ENCODE measurements around the gene FGD2. TPM values are rescaled to one million over a fixed set of nuclear protein-coding genes. Genes with fewer than 3 reads are reported as not detected.

Gene FGD2
- total and polyA plus RNA-seq, 9 of the 15 experiments (the other 6 are each of a cell fraction or from before 2014, with no cell fraction given): 0.09 TPM; not detected in 8

- 0 out of 3 replicates have a peak, but pooled peaks of 1 of the 2 experiments have one; percentile 13 for TF ChIP-seq CBX3 (IDR thresholded peaks at IDR 0.05; ENCODE audit: borderline replicate concordance in 1 of 2, low read length in 2 of 2)
- no peak for TF ChIP-seq POLR3A (IDR thresholded peaks at IDR 0.05; ENCODE audit: borderline replicate concordance, extremely low read depth, insufficient read depth, insufficient read length)
- no peak for TF ChIP-seq MAFG (tag; conservative IDR thresholded peaks at IDR 0.05)
- no peak for TF ChIP-seq ZBTB5 (IDR thresholded peaks at IDR 0.05)
- TF ChIP-seq TAF1 (IDR thresholded peaks at IDR 0.05; ENCODE audit: control insufficient read depth, extremely low read depth, insufficient read depth, low read length, severe bottlenecking): no peak
- TF ChIP-seq ZNF699 (CRISPR knock-in tag; IDR thresholded peaks at IDR 0.05; ENCODE audit: insufficient replicate concordance): no peak
- no peak for TF ChIP-seq NFATC3 (IDR thresholded peaks at IDR 0.05)
- peak; percentile 92 for TF ChIP-seq ARID2 (IDR thresholded peaks at IDR 0.05)
- TF ChIP-seq ZBTB1 (CRISPR knock-in tag; IDR thresholded peaks at IDR 0.05; ENCODE audit: borderline replicate concordance, low read depth): no peak
- TF ChIP-seq ZNF431 (CRISPR knock-in tag; IDR thresholded peaks at IDR 0.05): 0 out of 2 replicates have a peak, but pooled peaks have one; percentile 25
- TF ChIP-seq AFF4 (CRISPR knock-in tag; IDR thresholded peaks at IDR 0.05): peak; percentile 77
- TF ChIP-seq ZNF764 (CRISPR knock-in tag; IDR thresholded peaks at IDR 0.05; ENCODE audit: low read depth): no peak
- no peak for TF ChIP-seq TAF15 (IDR thresholded peaks at IDR 0.05; ENCODE audit: low read depth, low read length)
- no peak for TF ChIP-seq ZNF655 (CRISPR knock-in tag; IDR thresholded peaks at IDR 0.05)
- TF ChIP-seq ZBTB34 (CRISPR knock-in tag; IDR thresholded peaks at IDR 0.05): no peak
- no peak for TF ChIP-seq CSDE1 (IDR thresholded peaks at IDR 0.05)
Observed at GRCh38 chr6:37018198-37019064, 13.0 kb downstream of the FGD2 start (continued).
